ENCODE measurements around the gene OR13C5.

Gene OR13C5

GRCh38 chr9:104577263-104577662 is 21.9 kb downstream of the OR13C5 start:
- H3K27ac Mint-ChIP-seq: no peak overlapping the region
- H3K4me3 Mint-ChIP-seq: no peak overlapping the region
- H3K9me3 Mint-ChIP-seq: peaks cover 2% of the 10 kb centered on the region
- CTCF ChIA-PET: no interaction called here
- no peaks in the 10 kb centered on the region for H3K4me1 Mint-ChIP-seq
- DNase-seq: no peak
- no peaks in the 10 kb centered on the region for H3K36me3 Mint-ChIP-seq
- H3K27me3 Mint-ChIP-seq: no peaks in the 10 kb centered on the region

GRCh38 chr9:104575456-104575855 is 23.8 kb downstream of the OR13C5 start:
- H3K27me3 Mint-ChIP-seq: no peaks in the 10 kb centered on the region
- no peaks in the 10 kb centered on the region for H3K4me1 Mint-ChIP-seq
- DNase-seq: no peak
- peaks cover 2% of the 10 kb centered on the region for H3K9me3 Mint-ChIP-seq
- CTCF ChIA-PET: no interaction called here
- H3K4me3 Mint-ChIP-seq: no peak overlapping the region
- no peaks in the 10 kb centered on the region for H3K36me3 Mint-ChIP-seq
- H3K27ac Mint-ChIP-seq: no peak overlapping the region

GRCh38 chr9:104572612-104573011 is 26.6 kb downstream of the OR13C5 start:
- Mint-ChIP-seq H3K27me3 (no peaks in the 10 kb centered on the region), H3K27ac (no peak overlapping the region), H3K9me3 (peaks cover 2% of the 10 kb centered on the region), H3K36me3 (no peaks in the 10 kb centered on the region), H3K4me3 (no peak overlapping the region), H3K4me1 (no peaks in the 10 kb centered on the region)
- DNase-seq: no peak
- CTCF ChIA-PET: no interaction called here

GRCh38 chr9:104568868-104569267 is 30.3 kb downstream of the OR13C5 start, which contains the start of gene OR13C8:
Gene OR13C8 (plus strand): TSS chr9:104569168. CDS start chr9:104569168, 0 bp downstream.
- H3K4me1 Mint-ChIP-seq: no peaks in the 10 kb centered on the region
- H3K36me3 Mint-ChIP-seq: no peaks in the 10 kb centered on the region
- H3K9me3 Mint-ChIP-seq: peaks cover 2% of the 10 kb centered on the region
- no peak within 1 kb of the TSS for H3K4me3 Mint-ChIP-seq
- no peak within 1 kb of the TSS for H3K27ac Mint-ChIP-seq
- CTCF ChIA-PET: no interaction called here
- no peaks in the 10 kb centered on the region for H3K27me3 Mint-ChIP-seq
- no peak for DNase-seq

GRCh38 chr9:104564358-104564757 is 34.9 kb downstream of the OR13C5 start:
- Mint-ChIP-seq H3K4me1 (no peaks in the 10 kb centered on the region), H3K27me3 (no peaks in the 10 kb centered on the region), H3K4me3 (no peak overlapping the region), H3K27ac (no peak overlapping the region), H3K9me3 (no peaks in the 10 kb centered on the region), H3K36me3 (no peaks in the 10 kb centered on the region)
- DNase-seq: no peak
- CTCF ChIA-PET: no interaction called here

GRCh38 chr9:104556830-104557634 is 42.2 kb downstream of the OR13C5 start:
- Mint-ChIP-seq H3K4me3 (no peak overlapping the region), H3K36me3 (no peaks in the 10 kb centered on the region), H3K27ac (no peak overlapping the region), H3K4me1 (no peaks in the 10 kb centered on the region), H3K9me3 (peaks cover 6% of the 10 kb centered on the region), H3K27me3 (no peaks in the 10 kb centered on the region)
- DNase-seq: no peak
- CTCF ChIA-PET: no interaction called here

GRCh38 chr9:104555521-104555920 is 43.7 kb downstream of the OR13C5 start:
- no peaks in the 10 kb centered on the region for H3K36me3 Mint-ChIP-seq
- no peaks in the 10 kb centered on the region for H3K4me1 Mint-ChIP-seq
- H3K9me3 Mint-ChIP-seq: peaks cover 6% of the 10 kb centered on the region
- H3K27me3 Mint-ChIP-seq: no peaks in the 10 kb centered on the region
- H3K27ac Mint-ChIP-seq: no peak overlapping the region
- H3K4me3 Mint-ChIP-seq: no peak overlapping the region
- no peak for DNase-seq
- CTCF ChIA-PET: no interaction called here

GRCh38 chr9:104553261-104553660 is 46.0 kb downstream of the OR13C5 start:
- no peak overlapping the region for H3K27ac Mint-ChIP-seq
- H3K27me3 Mint-ChIP-seq: no peaks in the 10 kb centered on the region
- no peak for DNase-seq
- no peaks in the 10 kb centered on the region for H3K4me1 Mint-ChIP-seq
- H3K36me3 Mint-ChIP-seq: no peaks in the 10 kb centered on the region
- H3K9me3 Mint-ChIP-seq: peaks cover 3% of the 10 kb centered on the region
- CTCF ChIA-PET: no interaction called here
- H3K4me3 Mint-ChIP-seq: no peak overlapping the region

Measured in activated naive CD4-positive, alpha-beta T cell treated with anti-CD3 and anti-CD28 coated beads, Interleukin-2, amount 10 ng/mL, durations not matched to agents 7 days and 5 days (primary cell).